ENCODE data around the gene CEBPE. TPM values are rescaled to one million over a fixed set of nuclear protein-coding genes. Genes with fewer than 3 reads are reported as not detected.

The CEBPE gene
- total RNA-seq, 1 experiment from 2014 or later = not detected

GRCh38 chr14:23078692-23079116 lies 40.4 kb downstream of the CEBPE start:
- H3K9me3 Mint-ChIP-seq (ENCODE audit: unreplicated experiment) = no peaks in the 10 kb centered on the region
- BruUV-seq (replicated peaks) = no TSS peak
- CTCF ChIA-PET = interaction anchor here (0.5 to 8.5 kb wide), 13 partner anchors 10 to 228 kb away, joined by 4 to 110 read pairs (median 14); partner anchors contain the start of genes ACIN1, C14orf119 and CDH24
- TF ChIP-seq, protein P1, sequence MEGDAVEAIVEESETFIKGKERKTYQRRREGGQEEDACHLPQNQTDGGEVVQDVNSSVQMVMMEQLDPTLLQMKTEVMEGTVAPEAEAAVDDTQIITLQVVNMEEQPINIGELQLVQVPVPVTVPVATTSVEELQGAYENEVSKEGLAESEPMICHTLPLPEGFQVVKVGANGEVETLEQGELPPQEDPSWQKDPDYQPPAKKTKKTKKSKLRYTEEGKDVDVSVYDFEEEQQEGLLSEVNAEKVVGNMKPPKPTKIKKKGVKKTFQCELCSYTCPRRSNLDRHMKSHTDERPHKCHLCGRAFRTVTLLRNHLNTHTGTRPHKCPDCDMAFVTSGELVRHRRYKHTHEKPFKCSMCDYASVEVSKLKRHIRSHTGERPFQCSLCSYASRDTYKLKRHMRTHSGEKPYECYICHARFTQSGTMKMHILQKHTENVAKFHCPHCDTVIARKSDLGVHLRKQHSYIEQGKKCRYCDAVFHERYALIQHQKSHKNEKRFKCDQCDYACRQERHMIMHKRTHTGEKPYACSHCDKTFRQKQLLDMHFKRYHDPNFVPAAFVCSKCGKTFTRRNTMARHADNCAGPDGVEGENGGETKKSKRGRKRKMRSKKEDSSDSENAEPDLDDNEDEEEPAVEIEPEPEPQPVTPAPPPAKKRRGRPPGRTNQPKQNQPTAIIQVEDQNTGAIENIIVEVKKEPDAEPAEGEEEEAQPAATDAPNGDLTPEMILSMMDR (IDR thresholded peaks at IDR 0.05; ENCODE audit: unreplicated experiment) = no peak
- POLR2A ChIA-PET = interaction anchor here (0.7 to 3.6 kb wide), 7 partner anchors 9 to 123 kb away, joined by 3 to 74 read pairs (median 3); partner anchors contain the start of genes ACIN1 and C14orf119
- no peaks in the 10 kb centered on the region for H3K27me3 Mint-ChIP-seq (ENCODE audit: insufficient read depth, unreplicated experiment)
- no peak overlapping the region for H3K4me3 Mint-ChIP-seq (ENCODE audit: unreplicated experiment)
- DNase-seq (ENCODE audit: unreplicated experiment) = peak; percentile 92
- peak overlapping the region; percentile 49 for H3K27ac Mint-ChIP-seq (ENCODE audit: low read depth, unreplicated experiment)
- intact Hi-C loops (cut with micrococcal nuclease) = loop anchor here (2.0 to 5.0 kb wide), 2 partner anchors 16 to 109 kb away; partner anchors contain the start of genes ACIN1 and C14orf119
- peaks cover 96% of the 10 kb centered on the region for H3K36me3 Mint-ChIP-seq (ENCODE audit: insufficient read depth, unreplicated experiment)
- peaks cover 25% of the 10 kb centered on the region for H3K4me1 Mint-ChIP-seq (ENCODE audit: insufficient read depth, unreplicated experiment)

DNA sequence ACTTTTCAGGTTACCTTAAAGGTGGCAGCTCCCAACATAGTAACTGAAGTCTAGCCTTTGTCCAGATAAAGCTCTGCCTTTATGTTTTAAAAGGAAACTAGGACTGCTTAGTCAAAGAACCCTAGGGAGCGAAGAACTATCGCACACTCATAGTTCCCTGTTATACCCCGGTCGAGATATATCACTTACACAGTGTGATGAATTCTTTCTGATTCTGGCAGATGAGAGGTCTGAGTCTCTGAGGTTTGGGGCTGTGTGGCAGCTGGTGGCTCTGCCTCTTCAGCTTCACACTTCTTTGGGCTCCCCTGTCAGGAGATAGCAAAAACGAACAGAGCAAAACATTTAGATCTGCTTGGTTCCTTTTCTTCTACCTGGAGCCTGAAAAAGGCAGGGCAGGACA lies 41.1 kb downstream of the CEBPE start:
- peaks cover 96% of the 10 kb centered on the region for H3K36me3 Mint-ChIP-seq (ENCODE audit: insufficient read depth, unreplicated experiment)
- no peak for DNase-seq (ENCODE audit: unreplicated experiment)
- ChIA-PET POLR2A (interaction anchor here (0.6 to 3.6 kb wide), 10 partner anchors 8 to 149 kb away, joined by 3 to 74 read pairs (median 4); partner anchors contain the start of genes ACIN1, C14orf119, PRMT5 and SLC7A8), CTCF (interaction anchor here (0.5 to 8.5 kb wide), 22 partner anchors 11 to 226 kb away, joined by 3 to 110 read pairs (median 6); partner anchors contain the start of genes ACIN1, C14orf119, CDH24 and SLC7A8)
- H3K4me1 Mint-ChIP-seq (ENCODE audit: insufficient read depth, unreplicated experiment) = peaks cover 25% of the 10 kb centered on the region
- intact Hi-C loops (cut with micrococcal nuclease) = loop anchor here (2.0 to 5.0 kb wide), 3 partner anchors 17 to 109 kb away; partner anchors contain the start of genes ACIN1 and C14orf119
- no TSS peak for BruUV-seq (replicated peaks)
- H3K27me3 Mint-ChIP-seq (ENCODE audit: insufficient read depth, unreplicated experiment) = no peaks in the 10 kb centered on the region
- H3K4me3 Mint-ChIP-seq (ENCODE audit: unreplicated experiment) = no peak overlapping the region
- TF ChIP-seq, protein P1 (IDR thresholded peaks at IDR 0.05; ENCODE audit: unreplicated experiment) = no peak
- peak overlapping the region; percentile 42 for H3K27ac Mint-ChIP-seq (ENCODE audit: low read depth, unreplicated experiment)
- H3K9me3 Mint-ChIP-seq (ENCODE audit: unreplicated experiment) = no peaks in the 10 kb centered on the region

- Mint-ChIP-seq H3K4me1 (ENCODE audit: insufficient read depth, unreplicated experiment) (peaks cover 30% of the 10 kb centered on the region), H3K9me3 (ENCODE audit: unreplicated experiment) (no peaks in the 10 kb centered on the region), H3K4me3 (ENCODE audit: unreplicated experiment) (no peak overlapping the region), H3K27me3 (ENCODE audit: insufficient read depth, unreplicated experiment) (no peaks in the 10 kb centered on the region), H3K27ac (ENCODE audit: low read depth, unreplicated experiment) (no peak overlapping the region), H3K36me3 (ENCODE audit: insufficient read depth, unreplicated experiment) (peaks cover 98% of the 10 kb centered on the region)
- BruUV-seq (replicated peaks) = no TSS peak
- intact Hi-C loops (cut with micrococcal nuclease) = loop anchor here (2.0 to 5.0 kb wide), 2 partner anchors 32 to 110 kb away; no protein-coding TSS in a partner anchor
- TF ChIP-seq, protein P1 (IDR thresholded peaks at IDR 0.05; ENCODE audit: unreplicated experiment) = peak; percentile 55
- ChIA-PET POLR2A (interaction anchor here (0.7 to 3.6 kb wide), 7 partner anchors 14 to 148 kb away, joined by 3 to 74 read pairs (median 4); partner anchors contain the start of genes ACIN1, AJUBA, C14orf119 and PRMT5), CTCF (interaction anchor here (0.6 to 8.5 kb wide), 43 partner anchors 10 to 751 kb away, joined by 3 to 110 read pairs (median 4); partner anchors contain the start of genes ACIN1, C14orf119, CDH24 and SLC7A8)
- DNase-seq (ENCODE audit: unreplicated experiment) = peak; percentile 48
These were observed 42.2 kb downstream of the CEBPE start for GRCh38 chr14:23076785-23077408.

GRCh38 chr14:23074906-23075305 lies 44.1 kb downstream of the CEBPE start:
- CTCF ChIA-PET = interaction anchor here (0.6 to 7.7 kb wide), 8 partner anchors 14 to 305 kb away, joined by 3 to 105 read pairs (median 4); partner anchors contain the start of genes ACIN1 and C14orf119
- POLR2A ChIA-PET = interaction anchor here (0.6 to 1.2 kb wide), 3 partner anchors 13 to 189 kb away, joined by 4 to 5 read pairs (median 4); partner anchors contain the start of genes ACIN1 and C14orf119
- H3K36me3 Mint-ChIP-seq (ENCODE audit: insufficient read depth, unreplicated experiment) = peaks cover 90% of the 10 kb centered on the region
- intact Hi-C loops (cut with micrococcal nuclease) = loop anchor here (5.0 kb wide), 1 partner anchor 112 kb away; no protein-coding TSS in a partner anchor
- no peak for DNase-seq (ENCODE audit: unreplicated experiment)
- peaks cover 34% of the 10 kb centered on the region for H3K4me1 Mint-ChIP-seq (ENCODE audit: insufficient read depth, unreplicated experiment)
- no TSS peak for BruUV-seq (replicated peaks)
- no peaks in the 10 kb centered on the region for H3K27me3 Mint-ChIP-seq (ENCODE audit: insufficient read depth, unreplicated experiment)
- no peak overlapping the region for H3K4me3 Mint-ChIP-seq (ENCODE audit: unreplicated experiment)
- no peaks in the 10 kb centered on the region for H3K9me3 Mint-ChIP-seq (ENCODE audit: unreplicated experiment)
- no peak overlapping the region for H3K27ac Mint-ChIP-seq (ENCODE audit: low read depth, unreplicated experiment)
- TF ChIP-seq, protein P1 (IDR thresholded peaks at IDR 0.05; ENCODE audit: unreplicated experiment) = no peak
